ENCODE results near the gene NMRK2.

Gene NMRK2

DNA sequence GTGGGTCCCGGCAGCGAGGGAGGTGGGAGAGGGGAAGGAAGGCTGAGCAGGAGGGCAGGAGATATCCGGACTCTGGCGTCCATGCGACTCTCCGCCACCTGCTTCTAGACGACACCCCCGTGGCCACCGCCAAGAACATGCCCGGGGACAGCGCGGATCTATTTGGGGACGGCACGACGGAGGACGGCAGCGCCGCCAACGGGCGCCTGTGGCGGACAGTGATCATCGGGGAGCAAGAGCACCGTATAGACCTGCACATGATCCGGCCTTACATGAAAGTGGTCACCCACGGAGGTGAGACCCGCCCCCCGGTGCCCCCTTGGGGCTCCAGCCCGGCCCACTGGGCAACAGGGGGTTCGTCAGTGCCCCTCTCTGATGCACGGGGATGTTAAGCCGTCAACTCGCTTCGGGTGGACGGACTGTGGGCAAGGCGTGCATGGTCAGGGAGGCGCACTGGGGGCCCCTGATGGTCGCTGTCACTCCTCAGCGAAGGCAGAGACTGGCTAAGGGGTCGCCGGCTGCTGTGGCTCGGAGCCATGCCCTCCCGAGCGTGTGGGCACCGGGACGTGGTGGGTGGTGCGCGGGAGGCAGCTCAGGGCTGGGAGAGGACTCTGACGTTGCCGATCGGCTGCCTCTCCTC is 25.1 kb upstream of the NMRK2 start:
- peaks cover 18% of the 10 kb centered on the region for H3K36me3 ChIP-seq (ENCODE audit: control insufficient read depth, insufficient read depth, low read length)
- WGBS, 2 experiments (ENCODE audit: insufficient coverage in 2 of 2) = 93 to 94% methylated on average over 44 to 48 of the region's 50 CpGs
- peaks cover 12% of the 10 kb centered on the region for H3K9me3 ChIP-seq (ENCODE audit: control insufficient read depth, low read length)
- no peak overlapping the region for H3K27ac ChIP-seq (ENCODE audit: low read depth, low read length, severe bottlenecking)
- H3K4me1 ChIP-seq (ENCODE audit: control insufficient read depth, insufficient read depth, low read length, poor library complexity, severe bottlenecking) = no peaks in the 10 kb centered on the region
- H3K4me3 ChIP-seq (ENCODE audit: extremely low read depth, insufficient read depth, low read length, poor library complexity, severe bottlenecking) = no peak overlapping the region

GRCh38 chr19:3908266-3909054 is 24.4 kb upstream of the NMRK2 start:
- WGBS, 2 experiments (ENCODE audit: insufficient coverage in 2 of 2) = 75 to 86% methylated on average over 13 of the region's 14 CpGs
- H3K9me3 ChIP-seq (ENCODE audit: control insufficient read depth, low read length) = peaks cover 12% of the 10 kb centered on the region
- H3K4me3 ChIP-seq (ENCODE audit: extremely low read depth, insufficient read depth, low read length, poor library complexity, severe bottlenecking) = no peak overlapping the region
- H3K4me1 ChIP-seq (ENCODE audit: control insufficient read depth, insufficient read depth, low read length, poor library complexity, severe bottlenecking) = no peaks in the 10 kb centered on the region
- H3K27ac ChIP-seq (ENCODE audit: low read depth, low read length, severe bottlenecking) = no peak overlapping the region
- H3K36me3 ChIP-seq (ENCODE audit: control insufficient read depth, insufficient read depth, low read length) = peaks cover 18% of the 10 kb centered on the region

GRCh38 chr19:3910105-3910504 is 22.8 kb upstream of the NMRK2 start:
- H3K27ac ChIP-seq (ENCODE audit: low read depth, low read length, severe bottlenecking) = no peak overlapping the region
- no peak overlapping the region for H3K4me3 ChIP-seq (ENCODE audit: extremely low read depth, insufficient read depth, low read length, poor library complexity, severe bottlenecking)
- peaks cover 18% of the 10 kb centered on the region for H3K36me3 ChIP-seq (ENCODE audit: control insufficient read depth, insufficient read depth, low read length)
- 100% methylated on average over 1 of the region's 1 CpG for WGBS, 2 experiments (ENCODE audit: insufficient coverage in 2 of 2)
- no peaks in the 10 kb centered on the region for H3K4me1 ChIP-seq (ENCODE audit: control insufficient read depth, insufficient read depth, low read length, poor library complexity, severe bottlenecking)
- peaks cover 12% of the 10 kb centered on the region for H3K9me3 ChIP-seq (ENCODE audit: control insufficient read depth, low read length)

DNA sequence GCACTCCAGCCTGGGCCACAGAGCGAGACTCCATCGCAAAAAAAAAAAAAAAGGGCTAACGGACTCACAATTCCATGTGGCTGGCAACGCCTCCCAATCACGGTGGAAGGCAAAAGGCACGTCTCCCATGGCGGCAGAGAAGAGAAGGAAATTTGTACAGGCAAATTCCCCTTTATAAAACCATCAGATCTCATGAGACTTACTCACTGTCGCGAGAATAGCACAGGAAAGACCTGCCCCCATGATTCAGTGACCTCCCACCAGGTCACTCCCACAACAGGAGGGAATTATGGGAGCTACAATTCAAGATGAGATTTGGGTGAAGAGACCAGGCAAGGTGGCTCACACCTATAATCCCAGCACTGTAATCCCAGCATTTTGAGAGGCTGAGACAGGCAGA is 18.7 kb upstream of the NMRK2 start:
- Histone ChIP-seq H3K27ac (ENCODE audit: low read depth, low read length, severe bottlenecking) (no peak overlapping the region), H3K9me3 (ENCODE audit: control insufficient read depth, low read length) (peaks cover 16% of the 10 kb centered on the region), H3K4me3 (ENCODE audit: extremely low read depth, insufficient read depth, low read length, poor library complexity, severe bottlenecking) (no peak overlapping the region), H3K36me3 (ENCODE audit: control insufficient read depth, insufficient read depth, low read length) (peaks cover 26% of the 10 kb centered on the region), H3K4me1 (ENCODE audit: control insufficient read depth, insufficient read depth, low read length, poor library complexity, severe bottlenecking) (no peaks in the 10 kb centered on the region)
- whole genome bisulfite sequencing, 2 experiments (ENCODE audit: insufficient coverage in 2 of 2) = 78 to 90% methylated on average over 5 of the region's 9 CpGs

DNA sequence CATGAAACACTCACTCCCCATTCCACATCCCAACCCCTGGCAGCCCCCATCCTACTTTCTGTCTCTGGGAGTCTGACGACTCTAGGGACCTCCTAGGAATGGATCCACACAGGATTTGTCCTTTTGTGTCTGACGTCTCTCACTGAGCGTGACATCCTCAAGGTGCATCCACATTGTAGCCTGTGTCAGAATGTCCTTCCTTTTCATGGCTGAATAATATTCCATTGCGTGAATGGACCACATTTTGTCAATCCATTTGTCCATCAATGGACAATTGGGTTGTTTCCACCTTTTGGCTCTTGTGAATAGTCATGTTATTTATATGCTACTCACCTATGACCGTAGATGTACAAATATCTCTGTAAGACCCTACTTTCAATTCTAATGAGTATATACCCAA is 16.8 kb upstream of the NMRK2 start:
- no peak overlapping the region for H3K27ac ChIP-seq (ENCODE audit: low read depth, low read length, severe bottlenecking)
- H3K36me3 ChIP-seq (ENCODE audit: control insufficient read depth, insufficient read depth, low read length) = peaks cover 15% of the 10 kb centered on the region
- H3K9me3 ChIP-seq (ENCODE audit: control insufficient read depth, low read length) = peaks cover 8% of the 10 kb centered on the region
- H3K4me3 ChIP-seq (ENCODE audit: extremely low read depth, insufficient read depth, low read length, poor library complexity, severe bottlenecking) = no peak overlapping the region
- WGBS, 2 experiments (ENCODE audit: insufficient coverage in 2 of 2) = 89 to 90% methylated on average over 3 to 4 of the region's 5 CpGs
- no peaks in the 10 kb centered on the region for H3K4me1 ChIP-seq (ENCODE audit: control insufficient read depth, insufficient read depth, low read length, poor library complexity, severe bottlenecking)

DNA sequence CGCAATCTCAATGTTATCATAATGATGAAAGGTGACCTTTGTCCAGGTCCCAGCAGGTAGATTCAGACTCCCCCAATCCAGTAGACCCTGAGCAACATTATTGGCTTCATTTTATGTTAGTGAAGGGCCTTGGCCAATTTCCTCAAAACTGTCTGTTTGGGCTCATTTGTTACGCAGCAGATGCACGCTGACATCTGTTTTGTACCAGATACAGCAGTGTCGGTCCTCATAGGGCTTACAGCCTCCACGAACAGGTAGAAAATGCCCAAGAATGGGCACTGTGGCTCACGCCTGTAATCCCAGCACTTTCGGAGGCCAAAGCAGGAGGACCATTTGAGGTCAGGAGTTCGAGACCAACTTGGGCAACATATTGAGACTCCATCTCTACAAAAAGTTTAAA is 13.1 kb upstream of the NMRK2 start:
- Histone ChIP-seq H3K27ac (ENCODE audit: low read depth, low read length, severe bottlenecking) (no peak overlapping the region), H3K36me3 (ENCODE audit: control insufficient read depth, insufficient read depth, low read length) (peaks cover 17% of the 10 kb centered on the region), H3K9me3 (ENCODE audit: control insufficient read depth, low read length) (peaks cover 8% of the 10 kb centered on the region), H3K4me1 (ENCODE audit: control insufficient read depth, insufficient read depth, low read length, poor library complexity, severe bottlenecking) (no peaks in the 10 kb centered on the region), H3K4me3 (ENCODE audit: extremely low read depth, insufficient read depth, low read length, poor library complexity, severe bottlenecking) (no peak overlapping the region)
- 90 to 93% methylated on average over 7 of the region's 8 CpGs for WGBS, 2 experiments (ENCODE audit: insufficient coverage in 2 of 2)

- no peak overlapping the region for H3K27ac ChIP-seq (ENCODE audit: low read depth, low read length, severe bottlenecking)
- no peak overlapping the region for H3K4me3 ChIP-seq (ENCODE audit: extremely low read depth, insufficient read depth, low read length, poor library complexity, severe bottlenecking)
- no peaks in the 10 kb centered on the region for H3K4me1 ChIP-seq (ENCODE audit: control insufficient read depth, insufficient read depth, low read length, poor library complexity, severe bottlenecking)
- H3K36me3 ChIP-seq (ENCODE audit: control insufficient read depth, insufficient read depth, low read length) = peaks cover 19% of the 10 kb centered on the region
- peaks cover 4% of the 10 kb centered on the region for H3K9me3 ChIP-seq (ENCODE audit: control insufficient read depth, low read length)
Measured at GRCh38 chr19:3923096-3923758, 9.6 kb upstream of the NMRK2 start.

- 88 to 100% methylated on average over 1 of the region's 1 CpG for WGBS, 2 experiments (ENCODE audit: insufficient coverage in 2 of 2)
- Histone ChIP-seq H3K36me3 (ENCODE audit: control insufficient read depth, insufficient read depth, low read length) (peaks cover 17% of the 10 kb centered on the region), H3K4me1 (ENCODE audit: control insufficient read depth, insufficient read depth, low read length, poor library complexity, severe bottlenecking) (no peaks in the 10 kb centered on the region), H3K27ac (ENCODE audit: low read depth, low read length, severe bottlenecking) (no peak overlapping the region), H3K9me3 (ENCODE audit: control insufficient read depth, low read length) (peaks cover 4% of the 10 kb centered on the region), H3K4me3 (ENCODE audit: extremely low read depth, insufficient read depth, low read length, poor library complexity, severe bottlenecking) (no peak overlapping the region)
Measured at GRCh38 chr19:3923912-3924311, 9.0 kb upstream of the NMRK2 start.

DNA sequence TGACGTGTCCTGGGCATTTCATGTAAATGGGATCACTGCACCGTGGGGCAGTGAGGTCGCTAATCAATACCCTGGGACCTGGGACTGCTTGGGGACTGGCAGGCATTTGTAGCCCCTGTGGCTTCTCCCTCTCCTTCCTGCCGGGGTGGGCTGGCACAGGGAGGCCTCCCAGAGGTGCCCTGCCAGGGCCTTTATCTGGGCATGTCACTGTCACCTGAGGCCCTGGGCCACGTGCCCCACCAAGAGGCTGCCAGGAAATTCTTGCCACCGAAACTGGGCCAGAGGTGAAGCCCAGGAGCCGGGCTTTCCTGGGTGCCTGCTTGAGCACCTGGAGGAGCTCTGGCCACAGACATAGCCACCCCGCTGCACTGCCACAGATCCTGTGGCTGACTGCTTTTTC is 1.8 kb upstream of the NMRK2 start:
- 84 to 91% methylated on average over 8 of the region's 8 CpGs for WGBS, 2 experiments (ENCODE audit: insufficient coverage in 2 of 2)
- no peak overlapping the region for H3K4me3 ChIP-seq (ENCODE audit: extremely low read depth, insufficient read depth, low read length, poor library complexity, severe bottlenecking)
- H3K9me3 ChIP-seq (ENCODE audit: control insufficient read depth, low read length) = no peaks in the 10 kb centered on the region
- H3K4me1 ChIP-seq (ENCODE audit: control insufficient read depth, insufficient read depth, low read length, poor library complexity, severe bottlenecking) = no peaks in the 10 kb centered on the region
- no peaks in the 10 kb centered on the region for H3K36me3 ChIP-seq (ENCODE audit: control insufficient read depth, insufficient read depth, low read length)
- H3K27ac ChIP-seq (ENCODE audit: low read depth, low read length, severe bottlenecking) = no peak overlapping the region

DNA sequence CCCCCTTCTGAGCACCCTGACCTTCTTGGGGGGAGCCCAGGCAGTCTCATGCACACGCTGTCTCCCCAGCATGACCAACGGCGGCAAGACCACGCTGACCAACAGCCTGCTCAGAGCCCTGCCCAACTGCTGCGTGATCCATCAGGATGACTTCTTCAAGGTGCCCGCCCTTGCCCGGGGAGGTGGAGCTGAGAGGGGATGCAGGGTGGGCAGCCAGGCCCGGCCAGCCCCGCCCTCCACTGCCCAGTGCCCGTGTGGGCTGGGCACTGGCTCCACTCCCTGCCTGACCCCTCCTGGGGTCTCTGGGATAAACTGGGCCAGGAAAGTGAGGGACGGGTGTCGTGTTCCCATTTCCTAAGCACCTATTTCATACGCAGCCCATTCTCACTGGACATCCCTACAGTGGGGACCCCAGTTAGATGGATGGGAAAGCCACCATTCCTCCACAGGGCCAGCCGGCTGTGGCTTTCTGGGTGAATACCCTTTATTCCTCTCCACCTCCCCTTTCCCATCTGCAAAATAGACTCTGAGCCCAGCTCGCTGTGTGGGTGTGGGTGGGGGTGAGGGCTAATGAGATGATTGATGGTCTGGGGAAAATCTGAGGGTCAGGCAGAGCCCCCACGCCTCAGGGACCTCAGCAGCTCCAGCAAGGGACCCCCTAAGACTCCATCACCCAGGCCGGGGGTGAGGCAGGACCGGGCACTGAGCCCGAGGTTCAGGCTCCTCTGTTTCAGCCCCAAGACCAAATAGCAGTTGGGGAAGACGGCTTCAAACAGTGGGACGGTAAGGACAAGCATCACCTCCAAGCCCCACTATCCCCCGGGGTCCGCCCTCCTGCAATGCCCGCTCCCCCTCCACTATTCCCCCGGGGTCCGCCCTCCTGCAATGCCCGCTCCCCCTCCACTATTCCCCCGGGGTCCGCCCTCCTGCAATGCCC is 3.9 kb downstream of the NMRK2 start:
- 89 to 90% methylated on average over 14 to 19 of the region's 29 CpGs for WGBS, 2 experiments (ENCODE audit: insufficient coverage in 2 of 2)
- no peaks in the 10 kb centered on the region for H3K36me3 ChIP-seq (ENCODE audit: control insufficient read depth, insufficient read depth, low read length)

More for the DNA sequence above, 3.9 kb downstream of the NMRK2 start:
- no peaks in the 10 kb centered on the region for H3K4me1 ChIP-seq (ENCODE audit: control insufficient read depth, insufficient read depth, low read length, poor library complexity, severe bottlenecking)
- H3K27ac ChIP-seq (ENCODE audit: low read depth, low read length, severe bottlenecking) = no peak overlapping the region
- H3K4me3 ChIP-seq (ENCODE audit: extremely low read depth, insufficient read depth, low read length, poor library complexity, severe bottlenecking) = no peak overlapping the region
- no peaks in the 10 kb centered on the region for H3K9me3 ChIP-seq (ENCODE audit: control insufficient read depth, low read length)

Measured in mesodermal cell (in vitro differentiated cells).